Vagina (tissue), 2 donors: ENCODE measurements around the gene FEV. TPM values are rescaled to one million over a fixed set of nuclear protein-coding genes. Genes with fewer than 3 reads are reported as not detected.
A peak's percentile ranks its signal among the peaks of the same experiment; 100 is the strongest.

Experiments used
- DNase-seq, 2 donors: peaks; one replicate each; pipeline ENCODE4 v3.0.0-alpha.2; 2017; ENCODE audit errors: extremely low spot score in 2 of 2
- H3K27ac ChIP-seq: fragments of 200-600 bp; sonication (generic); one replicate; pipeline ENCODE4 v1.5.1; 2019
- H3K27me3 ChIP-seq: fragments of 200-600 bp; sonication (generic); one replicate; pipeline ENCODE4 v1.5.1; 2019
- H3K36me3 ChIP-seq, 2 donors: fragments of 200-600 bp; sonication (generic); one replicate each; pipeline ENCODE4 v1.5.1; 2017 to 2019
- H3K4me1 ChIP-seq: fragments of 200-600 bp; sonication (generic); one replicate; pipeline ENCODE4 v1.5.1; 2019
- H3K4me3 ChIP-seq, 2 donors: fragments of 200-600 bp; sonication (generic); 1 replicate in 1 of 2; 2 replicates in 1 of 2; pipeline ENCODE4 v1.5.1; 2016 to 2019
- H3K9me3 ChIP-seq: fragments of 200-600 bp; sonication (generic); one replicate; pipeline ENCODE4 v1.5.1; 2019
- POLR2A ChIP-seq, 2 donors: fragments of 450-650 bp; IDR thresholded peaks; one replicate each; pipeline ENCODE4 v1.6.1; 2017; ENCODE audit warnings: antibody characterized with exemption in 2 of 2, mild to moderate bottlenecking in 2 of 2, moderate library complexity in 2 of 2
- POLR2AphosphoS5 ChIP-seq, 2 donors: sonication (generic); formaldehyde crosslinking; IDR thresholded peaks; one replicate each; pipeline ENCODE4 v1.9.0; 2017; ENCODE audit warnings: antibody characterized with exemption in 2 of 2, mild to moderate bottlenecking in 2 of 2, low read depth in 1 of 2; ENCODE audit not compliant: insufficient read depth in 1 of 2
- intact Hi-C: fragments of 100-400 bp; cut with DNase I; formaldehyde crosslinking; loops from one replicate; pipeline ENCODE4 v1.15.1; 2023
- total RNA-seq: library from RNA; depleted of rRNA; stranded (reverse); fragments of >200 nt; gene quantifications from one replicate; pipeline ENCODE4 v1.2.3, GENCODE V29; 2016
- TF ChIP-seq, protein P1 (sequence below), 3 experiments: fragments of 450-650 bp in 2 of 3; fragments of 200-600 bp in 1 of 3; sonication (generic) in 1 of 3; IDR thresholded peaks; one replicate each; pipeline ENCODE4 v1.5.1; 2017 to 2019; ENCODE audit warnings: antibody characterized with exemption in 3 of 3, mild to moderate bottlenecking in 2 of 3, moderate library complexity in 2 of 3

FEV gene
- total RNA-seq, 1 donor from 2014 or later, result not detected

DNA sequence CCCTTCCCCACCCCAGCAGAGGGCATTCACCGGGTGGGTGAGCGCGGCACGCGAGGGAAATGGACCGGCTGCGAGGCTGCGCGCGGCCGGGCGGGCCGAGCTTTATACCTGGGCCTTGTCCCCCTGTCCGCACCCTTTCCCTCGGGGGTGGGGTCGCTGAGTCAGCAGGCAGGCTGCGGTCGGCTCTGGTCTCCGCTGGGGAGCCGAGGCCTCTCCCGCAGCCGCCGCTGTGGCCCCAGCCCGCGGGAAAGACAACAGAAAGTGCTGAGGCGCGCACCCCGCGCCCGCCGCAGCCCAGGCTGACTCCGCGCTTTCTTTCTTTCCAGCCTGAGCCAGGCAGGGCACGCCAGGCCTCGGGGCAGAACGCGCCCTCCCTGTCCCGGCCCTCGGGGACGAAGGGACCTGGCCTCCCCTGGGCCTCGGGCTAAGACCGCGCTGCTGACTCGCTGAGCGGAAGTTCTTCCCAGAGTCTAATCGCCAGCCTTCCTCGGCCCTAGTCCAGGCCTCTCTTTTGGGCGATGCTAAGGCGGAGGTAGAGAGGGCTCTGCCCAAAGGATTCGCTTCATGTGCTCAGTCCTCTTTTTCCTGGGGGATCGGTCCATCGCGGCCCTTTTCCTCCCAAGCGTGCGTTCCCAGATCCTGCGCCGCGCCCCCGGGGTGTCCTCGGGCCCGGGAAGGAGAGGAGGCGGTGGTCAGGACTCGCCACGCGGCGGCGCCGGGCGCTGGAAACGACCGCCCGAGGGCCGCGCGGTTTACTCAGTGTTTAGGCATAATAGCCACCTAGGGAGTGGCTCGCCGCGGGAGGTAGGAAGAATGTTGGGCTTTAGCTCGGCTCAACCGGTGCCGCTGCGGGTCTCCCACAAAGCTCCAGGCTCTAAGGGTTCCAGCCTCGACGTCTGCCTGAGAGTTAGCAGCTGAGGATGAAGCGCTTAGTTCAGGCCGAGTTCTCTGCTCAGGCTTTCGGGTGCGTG is 8.6 kb upstream of the FEV start, which contains the start of gene CRYBA2:
Gene CRYBA2 (minus strand): TSS at position 78 of the 971 bp plus-strand sequence. CDS start 246 bp downstream, outside the sequence.
- Histone ChIP-seq H3K27me3 (peaks cover 31% of the 10 kb centered on the region), H3K4me1 (peaks cover 27% of the 10 kb centered on the region), H3K9me3 (no peaks in the 10 kb centered on the region), H3K36me3 (no peaks in the 10 kb centered on the region), H3K4me3 (peak within 1 kb of the TSS; percentile 32 to 37), H3K27ac (no peak within 1 kb of the TSS)
- intact Hi-C loops, result no loop called here
- no peak for TF ChIP-seq POLR2AphosphoS5 (IDR thresholded peaks at IDR 0.05; ENCODE audit: insufficient read depth in 1 of 2, low read depth in 1 of 2)
- TF ChIP-seq, protein P1, sequence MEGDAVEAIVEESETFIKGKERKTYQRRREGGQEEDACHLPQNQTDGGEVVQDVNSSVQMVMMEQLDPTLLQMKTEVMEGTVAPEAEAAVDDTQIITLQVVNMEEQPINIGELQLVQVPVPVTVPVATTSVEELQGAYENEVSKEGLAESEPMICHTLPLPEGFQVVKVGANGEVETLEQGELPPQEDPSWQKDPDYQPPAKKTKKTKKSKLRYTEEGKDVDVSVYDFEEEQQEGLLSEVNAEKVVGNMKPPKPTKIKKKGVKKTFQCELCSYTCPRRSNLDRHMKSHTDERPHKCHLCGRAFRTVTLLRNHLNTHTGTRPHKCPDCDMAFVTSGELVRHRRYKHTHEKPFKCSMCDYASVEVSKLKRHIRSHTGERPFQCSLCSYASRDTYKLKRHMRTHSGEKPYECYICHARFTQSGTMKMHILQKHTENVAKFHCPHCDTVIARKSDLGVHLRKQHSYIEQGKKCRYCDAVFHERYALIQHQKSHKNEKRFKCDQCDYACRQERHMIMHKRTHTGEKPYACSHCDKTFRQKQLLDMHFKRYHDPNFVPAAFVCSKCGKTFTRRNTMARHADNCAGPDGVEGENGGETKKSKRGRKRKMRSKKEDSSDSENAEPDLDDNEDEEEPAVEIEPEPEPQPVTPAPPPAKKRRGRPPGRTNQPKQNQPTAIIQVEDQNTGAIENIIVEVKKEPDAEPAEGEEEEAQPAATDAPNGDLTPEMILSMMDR (IDR thresholded peaks at IDR 0.05), result no peak
- no peak for TF ChIP-seq POLR2A (IDR thresholded peaks at IDR 0.05)
- DNase-seq, result no peak

DNA sequence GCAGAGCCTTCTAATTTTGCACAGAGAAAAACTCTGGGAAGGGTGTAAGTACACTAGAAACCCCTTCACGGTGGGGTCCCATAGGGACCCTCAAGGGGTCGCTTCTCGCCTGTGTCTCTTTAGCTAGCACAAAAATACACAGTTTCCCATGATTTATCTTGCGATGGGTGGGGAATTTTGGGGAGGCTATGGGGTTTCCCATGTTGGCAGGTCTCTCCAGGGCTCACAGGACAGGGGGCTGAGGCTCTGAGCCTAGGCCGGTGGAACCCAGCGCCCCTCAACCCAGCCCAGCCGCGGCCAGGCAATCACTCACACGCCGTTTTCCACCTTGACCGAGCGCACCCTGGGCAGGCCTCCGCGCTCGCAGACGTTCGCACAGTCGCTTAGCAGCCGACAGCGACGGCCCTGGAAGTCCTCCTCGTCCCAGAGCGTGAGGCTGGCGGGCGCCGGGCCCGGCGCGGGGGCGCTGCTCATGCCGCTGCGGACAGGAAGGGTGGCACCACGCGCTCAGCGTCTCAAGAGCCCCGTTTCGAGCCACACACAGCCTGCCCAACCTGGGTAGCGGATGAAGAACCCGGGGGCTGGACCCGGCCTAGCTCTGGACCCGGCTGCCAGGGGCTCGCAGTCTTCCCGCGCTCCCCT is 7.8 kb upstream of the FEV start:
- TF ChIP-seq, protein P1 (IDR thresholded peaks at IDR 0.05), result no peak
- no peak for TF ChIP-seq POLR2AphosphoS5 (IDR thresholded peaks at IDR 0.05; ENCODE audit: insufficient read depth in 1 of 2, low read depth in 1 of 2)
- no peak for TF ChIP-seq POLR2A (IDR thresholded peaks at IDR 0.05)
- no peaks in the 10 kb centered on the region for H3K36me3 ChIP-seq
- intact Hi-C loops, result no loop called here
- peaks cover 31% of the 10 kb centered on the region for H3K27me3 ChIP-seq
- no peaks in the 10 kb centered on the region for H3K9me3 ChIP-seq
- no peak for DNase-seq
- peak overlapping the region; percentile 32 to 37 for H3K4me3 ChIP-seq
- H3K27ac ChIP-seq, result no peak overlapping the region
- peaks cover 27% of the 10 kb centered on the region for H3K4me1 ChIP-seq

DNA sequence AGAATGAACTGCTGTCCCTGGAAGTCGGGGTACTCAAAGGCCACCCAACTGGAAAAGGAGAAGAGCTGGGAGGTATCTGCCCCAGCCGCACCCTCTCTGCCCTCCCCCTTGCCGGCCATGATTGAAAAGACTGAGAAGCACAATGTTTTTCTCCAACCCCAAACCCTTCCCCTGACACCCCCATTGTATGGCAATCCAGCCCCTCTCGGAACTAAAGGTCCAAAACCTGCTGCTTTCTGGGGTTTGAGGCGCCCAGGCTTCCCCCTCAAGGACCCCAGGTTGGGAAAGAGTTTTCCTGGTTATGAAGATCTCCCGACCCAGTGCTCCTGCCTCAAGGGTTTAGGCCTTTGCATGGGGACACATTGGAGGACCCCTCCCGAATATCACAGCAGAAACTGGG is 7.2 kb upstream of the FEV start:
- Histone ChIP-seq H3K4me3 (no peak overlapping the region), H3K36me3 (no peaks in the 10 kb centered on the region), H3K4me1 (peaks cover 27% of the 10 kb centered on the region), H3K27me3 (peaks cover 31% of the 10 kb centered on the region), H3K27ac (no peak overlapping the region), H3K9me3 (no peaks in the 10 kb centered on the region)
- intact Hi-C loops, result no loop called here
- DNase-seq, result no peak
- TF ChIP-seq POLR2AphosphoS5 (IDR thresholded peaks at IDR 0.05; ENCODE audit: insufficient read depth in 1 of 2, low read depth in 1 of 2), result no peak
- TF ChIP-seq POLR2A (IDR thresholded peaks at IDR 0.05), result no peak
- TF ChIP-seq, protein P1 (IDR thresholded peaks at IDR 0.05), result no peak

DNA sequence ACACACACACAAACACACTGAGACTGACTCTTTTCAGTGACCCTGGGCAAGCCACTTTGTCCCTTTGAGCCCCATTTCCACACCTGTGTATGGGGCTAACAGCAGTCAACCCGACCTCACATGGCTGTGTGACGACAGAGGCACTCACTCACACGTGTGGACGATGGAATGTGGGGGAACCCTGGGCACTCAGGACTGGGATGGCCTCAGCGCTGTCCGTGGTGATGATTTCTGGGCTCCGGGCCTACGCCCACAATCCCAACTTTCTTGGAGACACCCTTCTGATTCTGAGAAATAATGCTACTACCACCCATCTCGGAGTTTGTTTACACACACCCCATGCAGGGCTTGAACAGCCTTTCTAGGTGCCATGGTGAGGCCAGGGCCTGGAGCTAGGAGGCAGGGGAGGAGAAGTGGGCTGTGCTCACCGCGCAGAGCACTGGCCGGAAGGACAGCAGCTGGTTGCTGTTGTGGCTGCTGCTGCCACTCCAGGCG is 6.7 kb upstream of the FEV start:
- intact Hi-C loops, result no loop called here
- Histone ChIP-seq H3K27ac (no peak overlapping the region), H3K27me3 (peaks cover 31% of the 10 kb centered on the region), H3K4me3 (no peak overlapping the region), H3K36me3 (no peaks in the 10 kb centered on the region), H3K4me1 (peaks cover 27% of the 10 kb centered on the region), H3K9me3 (no peaks in the 10 kb centered on the region)
- DNase-seq, result no peak
- TF ChIP-seq POLR2A (IDR thresholded peaks at IDR 0.05) (no peak), POLR2AphosphoS5 (IDR thresholded peaks at IDR 0.05; ENCODE audit: insufficient read depth in 1 of 2, low read depth in 1 of 2) (no peak)
- TF ChIP-seq, protein P1 (IDR thresholded peaks at IDR 0.05), result no peak
